ENCODE measurements around the gene BMP8B. TPM values are rescaled to one million over a fixed set of nuclear protein-coding genes. Genes with fewer than 3 reads are reported as not detected.
"Not testable (repeated sequence)": the region's sequence is repeated elsewhere in the genome, so short reads cannot be mapped to it uniquely, and the experiment has no call there.

The BMP8B gene
- total and polyA plus RNA-seq, 12 donors: 0.07 to 0.79 (median 0.22) TPM

- 79 to 81% methylated on average over 5 of the region's 5 CpGs for WGBS, 2 donors
These were observed 8.8 kb downstream of the BMP8B start for GRCh38 chr1:39779821-39780220.

GRCh38 chr1:39779137-39779536 lies 9.5 kb downstream of the BMP8B start:
- DNase-seq (no peak), ATAC-seq (no peak)
- H3K4me1 ChIP-seq: no peaks in the 10 kb centered on the region
- H3K27ac ChIP-seq: no peak overlapping the region
- 79 to 82% methylated on average over 5 to 7 of the region's 7 CpGs for WGBS, 2 donors
- H3K27me3 ChIP-seq: peaks cover 0 to 13% (median 0%) of the 10 kb centered on the region in 7 donors
- intact Hi-C loops (cut with DNase I): no loop called here
- no peaks in the 10 kb centered on the region for H3K9me3 ChIP-seq
- H3K4me3 ChIP-seq: no peak overlapping the region
- no peaks in the 10 kb centered on the region for H3K36me3 ChIP-seq
- no peak for TF ChIP-seq CTCF (IDR thresholded peaks at IDR 0.05)

More at GRCh38 chr1:39779821-39780220, 8.8 kb downstream of the BMP8B start:
- no peak overlapping the region for H3K27ac ChIP-seq
- no peaks in the 10 kb centered on the region for H3K9me3 ChIP-seq
- peaks cover 0 to 13% (median 0%) of the 10 kb centered on the region in 7 donors for H3K27me3 ChIP-seq
- ATAC-seq: no peak
- no peak for DNase-seq
- H3K4me3 ChIP-seq: no peak overlapping the region
- no peak for TF ChIP-seq CTCF (IDR thresholded peaks at IDR 0.05)
- H3K4me1 ChIP-seq: no peaks in the 10 kb centered on the region
- intact Hi-C loops (cut with DNase I): no loop called here
- no peaks in the 10 kb centered on the region for H3K36me3 ChIP-seq

GRCh38 chr1:39778463-39779099 lies 10.1 kb downstream of the BMP8B start:
- intact Hi-C loops (cut with DNase I); H3K36me3 ChIP-seq; DNase-seq; H3K4me3 ChIP-seq; H3K4me1 ChIP-seq; H3K9me3 ChIP-seq; H3K27ac ChIP-seq: not testable (repeated sequence)
- H3K27me3 ChIP-seq: peaks cover 0 to 13% (median 0%) of the 10 kb centered on the region in 7 donors
- WGBS, 2 donors: 68 to 79% methylated on average over 10 to 12 of the region's 12 CpGs
- peak in 1 of 8 donors; percentile 75 for ATAC-seq

- H3K4me3 ChIP-seq; H3K36me3 ChIP-seq; H3K27ac ChIP-seq; DNase-seq; H3K9me3 ChIP-seq; H3K4me1 ChIP-seq; intact Hi-C loops (cut with DNase I): not testable (repeated sequence)
- 94 to 96% methylated on average over 13 to 14 of the region's 17 CpGs for WGBS, 2 donors
- peaks cover 0 to 13% (median 0%) of the 10 kb centered on the region in 7 donors for H3K27me3 ChIP-seq
- peak in 3 of 8 donors; percentile 3 to 19 (median 12) for ATAC-seq
These were observed 10.8 kb downstream of the BMP8B start for GRCh38 chr1:39777896-39778295.

GRCh38 chr1:39777306-39777705 lies 11.4 kb downstream of the BMP8B start:
- Histone ChIP-seq H3K9me3 (no peaks in the 10 kb centered on the region), H3K27me3 (peaks cover 0 to 13% (median 0%) of the 10 kb centered on the region in 7 donors), H3K4me3 (no peak overlapping the region), H3K4me1 (no peaks in the 10 kb centered on the region), H3K36me3 (no peaks in the 10 kb centered on the region), H3K27ac (no peak overlapping the region)
- DNase-seq (no peak), ATAC-seq (no peak)
- intact Hi-C loops (cut with DNase I): no loop called here
- TF ChIP-seq CTCF (IDR thresholded peaks at IDR 0.05): no peak
- WGBS, 2 donors: 75 to 88% methylated on average over 4 of the region's 4 CpGs
